OCI-LY1 (cell line): Measurements from ENCODE around the gene NTHL1.

Source experiments
- H2AFZ ChIP-seq: fragments of 200-600 bp; sonication (generic), shearing (Covaris generic); 2 replicates; pipeline ENCODE4 v1.6.0; 2014; ENCODE audit warnings: antibody characterized with exemption, mild to moderate bottlenecking, low read length
- H3F3A ChIP-seq: fragments of 200-600 bp; sonication (generic), shearing (Covaris generic); 2 replicates; pipeline ENCODE4 v1.6.0; 2014; ENCODE audit warnings: mild to moderate bottlenecking, antibody characterized with exemption, low read length, moderate library complexity; ENCODE audit not compliant: insufficient read depth
- H3K27ac ChIP-seq: fragments of 200-600 bp; sonication (generic); 2 replicates; pipeline ENCODE4 v1.5.1; 2014; ENCODE audit warnings: low read length, mixed run types, mild to moderate bottlenecking, low read depth; ENCODE audit not compliant: poor library complexity, severe bottlenecking
- H3K27me3 ChIP-seq: fragments of 200-600 bp; sonication (generic); 2 replicates; pipeline ENCODE4 v1.6.0; 2014; ENCODE audit warnings: antibody characterized with exemption, mild to moderate bottlenecking, low read length, moderate library complexity; ENCODE audit not compliant: insufficient read depth
- H3K36me3 ChIP-seq: fragments of 200-600 bp; sonication (generic); 2 replicates; pipeline ENCODE4 v1.6.1; 2014; ENCODE audit warnings: mild to moderate bottlenecking, antibody characterized with exemption, low read length, moderate library complexity, mixed read lengths; ENCODE audit not compliant: insufficient read depth
- H3K4me1 ChIP-seq: fragments of 200-600 bp; sonication (generic); 2 replicates; pipeline ENCODE4 v1.5.1; 2014; ENCODE audit warnings: mild to moderate bottlenecking, low read length, moderate library complexity; ENCODE audit not compliant: insufficient read depth, severe bottlenecking
- H3K4me2 ChIP-seq: fragments of 200-600 bp; sonication (generic), shearing (Covaris generic); 2 replicates; pipeline ENCODE4 v1.6.1; 2014; ENCODE audit warnings: low read length
- H3K4me3 ChIP-seq: fragments of 200-600 bp; sonication (generic); 2 replicates; pipeline ENCODE4 v1.5.1; 2014; ENCODE audit warnings: low read length, low read depth, mild to moderate bottlenecking, mixed read lengths; ENCODE audit not compliant: poor library complexity, severe bottlenecking
- H3K79me2 ChIP-seq: fragments of 200-600 bp; shearing (Covaris generic); 2 replicates; pipeline ENCODE4 v1.6.1; 2016; ENCODE audit warnings: mixed run types, low read length, mixed read lengths; ENCODE audit not compliant: insufficient read depth
- H3K9ac ChIP-seq: fragments of 200-600 bp; sonication (generic), shearing (Covaris generic); 2 replicates; pipeline ENCODE4 v1.6.1; 2014; ENCODE audit warnings: mild to moderate bottlenecking, low read length, mixed read lengths
- H3K9me2 ChIP-seq: fragments of 200-600 bp; sonication (generic), shearing (Covaris generic); 2 replicates; pipeline ENCODE4 v1.6.1; 2014; ENCODE audit warnings: low read depth, mild to moderate bottlenecking, low read length, mixed read lengths
- H3K9me3 ChIP-seq: fragments of 200-600 bp; shearing (Covaris generic); 2 replicates; pipeline ENCODE4 v1.6.1; 2014; ENCODE audit warnings: low read length, mixed read lengths
- H4K20me1 ChIP-seq: fragments of 200-600 bp; sonication (generic), shearing (Covaris generic); 2 replicates; pipeline ENCODE4 v1.6.0; 2016; ENCODE audit warnings: mild to moderate bottlenecking, low read length; ENCODE audit not compliant: insufficient read depth
- CTCF ChIP-seq: fragments of 200-600 bp; sonication (generic), shearing (Covaris generic); IDR thresholded peaks from 2 replicates; pipeline ENCODE4 v1.5.1; 2017; ENCODE audit warnings: mild to moderate bottlenecking, antibody characterized with exemption, low read length, moderate library complexity, mixed read lengths
- EZH2 ChIP-seq: fragments of 200-600 bp; sonication (generic), shearing (Covaris generic); IDR thresholded peaks from 2 replicates; pipeline ENCODE4 v1.8.0; 2017; ENCODE audit warnings: borderline replicate concordance, mixed run types, mild to moderate bottlenecking, antibody characterized with exemption, low read length, moderate library complexity, mixed read lengths

Gene NTHL1

GRCh38 chr16:2033057-2033908 lies 14.4 kb downstream of the NTHL1 start:
- TF ChIP-seq EZH2, result no peak
- TF ChIP-seq CTCF, result no peak
- H3K4me2 ChIP-seq, result no peak overlapping the region
- no peak overlapping the region for H3K27ac ChIP-seq
- no peak overlapping the region for H3K9ac ChIP-seq
- no peak overlapping the region for H3K4me3 ChIP-seq
- H2AFZ ChIP-seq, result no peak overlapping the region
- no peaks in the 10 kb centered on the region for H3K9me3 ChIP-seq
- no peaks in the 10 kb centered on the region for H3K79me2 ChIP-seq
- no peaks in the 10 kb centered on the region for H3K9me2 ChIP-seq
- H3K27me3 ChIP-seq, result peaks cover 25% of the 10 kb centered on the region
- H3K36me3 ChIP-seq, result no peaks in the 10 kb centered on the region
- no peaks in the 10 kb centered on the region for H3K4me1 ChIP-seq
- no peaks in the 10 kb centered on the region for H3F3A ChIP-seq
- no peaks in the 10 kb centered on the region for H4K20me1 ChIP-seq

GRCh38 chr16:2032285-2033056 lies 15.2 kb downstream of the NTHL1 start:
- Histone ChIP-seq H3K4me2 (no peak overlapping the region), H3K9ac (no peak overlapping the region), H3K79me2 (no peaks in the 10 kb centered on the region), H3F3A (no peaks in the 10 kb centered on the region), H3K4me3 (no peak overlapping the region), H3K27me3 (peaks cover 29% of the 10 kb centered on the region), H2AFZ (no peak overlapping the region), H3K36me3 (no peaks in the 10 kb centered on the region), H4K20me1 (no peaks in the 10 kb centered on the region), H3K9me3 (no peaks in the 10 kb centered on the region), H3K9me2 (no peaks in the 10 kb centered on the region), H3K4me1 (no peaks in the 10 kb centered on the region), H3K27ac (no peak overlapping the region)
- no peak for TF ChIP-seq CTCF
- TF ChIP-seq EZH2, result no peak

- no peak overlapping the region for H3K4me2 ChIP-seq
- H3K4me1 ChIP-seq, result peaks cover 4% of the 10 kb centered on the region
- peaks cover 19% of the 10 kb centered on the region; the same call in 1 of the 2 replicates for H3K27me3 ChIP-seq
- H2AFZ ChIP-seq, result no peak overlapping the region
- no peak overlapping the region for H3K27ac ChIP-seq
- no peaks in the 10 kb centered on the region for H3K9me2 ChIP-seq
- no peaks in the 10 kb centered on the region for H3K79me2 ChIP-seq
- no peak for TF ChIP-seq EZH2
- TF ChIP-seq CTCF, result no peak
- H3K9me3 ChIP-seq, result no peaks in the 10 kb centered on the region
- H3K4me3 ChIP-seq, result no peak overlapping the region
- H3K36me3 ChIP-seq, result no peaks in the 10 kb centered on the region
- no peaks in the 10 kb centered on the region for H4K20me1 ChIP-seq
- H3K9ac ChIP-seq, result no peak overlapping the region
- H3F3A ChIP-seq, result no peaks in the 10 kb centered on the region
These were observed 16.5 kb downstream of the NTHL1 start for GRCh38 chr16:2031081-2031577.
